Stimulated activated CD8-positive, alpha-beta memory T cell treated with anti-CD3 and anti-CD28 coated beads, Interleukin-15, amount 100 ng/mL, for 24 hours (primary cell): ENCODE results near the gene TTC38.

Source experiments
- DNase-seq: peaks from one replicate; pipeline ENCODE4 v3.0.0-alpha.2; 2020; ENCODE audit warnings: low read depth

Gene TTC38

DNA sequence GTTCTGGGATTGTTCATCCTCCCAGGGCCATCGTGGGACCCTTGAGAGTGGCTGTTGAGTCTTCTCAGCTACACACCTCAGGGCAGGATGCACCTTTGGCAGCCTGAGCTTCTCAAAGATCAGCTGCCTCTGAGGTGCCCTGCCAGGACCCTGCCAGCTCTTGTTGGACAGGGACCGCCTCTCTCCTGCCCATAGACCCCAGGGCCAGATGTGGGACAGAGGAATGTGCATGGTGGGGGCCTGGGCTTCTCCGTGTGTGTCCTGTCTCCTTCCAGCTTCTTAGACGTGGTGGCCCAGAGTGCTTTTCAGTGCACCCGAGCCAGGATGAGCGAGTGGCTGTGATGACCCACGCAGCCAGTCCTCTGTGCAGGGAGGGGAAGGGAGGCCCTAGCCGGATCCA lies 61.8 kb downstream of the TTC38 start:
- DNase-seq, result no peak

- DNase-seq, result no peak
These were observed 62.6 kb downstream of the TTC38 start for GRCh38 chr22:46330426-46330825.

DNA sequence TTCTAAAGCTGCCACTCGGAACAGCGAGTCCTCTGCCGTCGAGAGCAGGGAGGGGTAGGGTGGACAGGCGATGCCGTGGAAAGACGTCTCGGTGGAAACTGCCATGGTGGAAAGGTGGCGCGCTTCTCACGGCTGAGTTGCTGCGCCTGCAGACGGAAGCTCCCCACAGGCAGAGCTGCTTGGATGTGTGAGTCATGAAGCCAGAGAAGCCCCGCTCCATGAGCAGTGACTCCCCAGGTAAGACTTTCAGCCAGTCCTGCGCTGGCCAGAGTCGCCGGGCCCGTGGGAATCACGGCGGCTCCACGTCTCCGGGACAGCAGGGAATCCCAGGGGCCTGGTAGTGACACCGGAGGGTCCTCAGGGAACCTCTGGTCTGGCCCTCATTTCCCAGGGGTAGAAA lies 63.7 kb downstream of the TTC38 start:
- no peak for DNase-seq

GRCh38 chr22:46335201-46336118 lies 67.7 kb downstream of the TTC38 start, which contains the start of gene TRMU:
Gene TRMU, plus strand, starts transcription at chr22:46335714. Its CDS starts 51 bp downstream, at chr22:46335765.
- DNase-seq, result peak; percentile 60

GRCh38 chr22:46336119-46337078 lies 68.6 kb downstream of the TTC38 start:
- DNase-seq, result no peak

GRCh38 chr22:46337870-46338269 lies 70.1 kb downstream of the TTC38 start:
- DNase-seq, result no peak

DNA sequence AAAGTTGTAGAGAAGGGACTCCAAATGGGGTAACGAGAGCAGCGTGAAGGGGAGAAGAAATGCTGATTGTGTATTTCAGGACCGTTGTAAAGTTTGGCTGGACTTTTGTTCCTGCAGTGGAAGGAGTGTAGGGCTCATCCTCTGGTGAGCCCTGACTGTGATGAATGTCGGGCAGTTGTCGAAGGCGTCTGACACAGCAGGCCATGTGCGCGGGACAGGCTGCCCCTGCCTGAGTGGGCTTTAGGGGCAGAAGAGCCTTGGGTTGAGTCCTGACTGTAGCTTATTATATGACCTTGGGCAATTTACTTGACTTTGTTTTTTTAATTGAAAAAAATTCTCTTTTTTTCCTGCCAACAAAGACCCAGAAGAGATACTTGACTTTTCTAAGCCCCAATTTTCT lies 70.8 kb downstream of the TTC38 start:
- DNase-seq, result no peak

DNA sequence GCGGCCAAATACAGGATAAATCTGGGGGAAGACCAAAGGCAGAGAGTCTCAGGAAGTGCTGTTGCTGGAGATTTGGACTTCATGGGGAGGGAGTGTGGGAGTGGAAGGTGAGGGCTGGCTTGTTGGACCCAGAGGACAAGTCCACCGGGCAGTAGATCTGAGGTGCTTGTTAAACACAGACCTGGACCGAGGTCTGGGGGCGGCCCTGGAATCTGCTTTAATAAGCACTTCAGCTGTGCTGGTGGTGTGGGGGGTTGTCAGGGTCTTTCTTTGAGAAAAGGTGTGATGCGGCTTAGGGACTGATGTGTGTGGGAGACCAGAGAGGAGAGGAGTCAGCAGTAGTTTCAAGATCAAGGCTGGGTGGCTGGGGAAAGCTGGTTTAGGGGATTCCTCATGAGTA lies 72.1 kb downstream of the TTC38 start:
- no peak for DNase-seq

DNA sequence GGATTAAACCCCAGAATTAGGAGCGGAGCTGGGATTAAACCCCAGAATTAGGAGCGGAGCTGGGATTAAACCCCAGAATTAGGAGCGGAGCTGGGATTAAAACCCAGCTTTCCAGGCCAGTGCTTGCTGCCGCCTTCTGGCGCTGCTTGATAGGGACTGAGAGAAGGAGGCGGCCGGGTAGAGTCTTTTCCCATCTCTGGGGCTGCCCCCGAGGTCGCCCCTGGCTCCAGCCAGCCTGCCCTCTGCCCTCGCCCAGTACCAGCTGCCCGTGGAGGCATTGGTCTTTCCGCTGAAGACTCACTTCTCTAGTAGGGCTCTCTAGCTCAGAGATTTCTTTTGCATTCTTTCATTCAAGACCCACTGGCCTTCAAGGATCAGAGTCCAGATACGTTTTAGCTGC lies 72.9 kb downstream of the TTC38 start:
- DNase-seq, result no peak
